LNCaP clone FGC (cell line): ENCODE measurements around the gene MT1G.

Source experiments
- DNase-seq: peaks from one replicate; pipeline ENCODE4 v3.0.0-alpha.2; 2011; ENCODE audit warnings: low read depth
- H3K4me3 ChIP-seq: 2 replicates; pipeline ENCODE4 v1.5.1; 2011; ENCODE audit warnings: mild to moderate bottlenecking, low read depth, low read length, control low read depth
- CTCF ChIP-seq: IDR thresholded peaks from 2 replicates; pipeline ENCODE4 v1.5.1; 2012; ENCODE audit warnings: mild to moderate bottlenecking; ENCODE audit not compliant: control insufficient read depth, insufficient read depth; ENCODE audit errors: extremely low read depth

The MT1G gene

GRCh38 chr16:56658327-56658875, 9.5 kb downstream of the MT1G start:
- H3K4me3 ChIP-seq = peak overlapping the region; percentile 54
- TF ChIP-seq CTCF = no peak
- DNase-seq = no peak

- H3K4me3 ChIP-seq = peak within 1 kb of the TSS; percentile 54
- DNase-seq = peak; percentile 45
- TF ChIP-seq CTCF = no peak
Observed at GRCh38 chr16:56657555-56658326, 10.1 kb downstream of the MT1G start, which contains the start of gene MT1F. Gene MT1F (plus strand): TSS chr16:56657959. CDS start chr16:56658059, 100 bp downstream.

GRCh38 chr16:56653218-56653617, 14.6 kb downstream of the MT1G start:
- no peak for DNase-seq
- no peak for TF ChIP-seq CTCF
- no peak overlapping the region for H3K4me3 ChIP-seq

GRCh38 chr16:56652600-56652999, 15.3 kb downstream of the MT1G start:
- no peak for DNase-seq
- no peak for TF ChIP-seq CTCF
- H3K4me3 ChIP-seq = no peak overlapping the region

- DNase-seq = no peak
- no peak within 1 kb of the TSS for H3K4me3 ChIP-seq
- no peak for TF ChIP-seq CTCF
Observed at GRCh38 chr16:56651586-56651985, 16.3 kb downstream of the MT1G start, which contains the start of gene MT1B. Gene MT1B (plus strand): TSS chr16:56651886. CDS start chr16:56651954, 68 bp downstream.

GRCh38 chr16:56649820-56650219, 18.0 kb downstream of the MT1G start:
- no peak for TF ChIP-seq CTCF
- DNase-seq = no peak
- no peak overlapping the region for H3K4me3 ChIP-seq

- DNase-seq = no peak
- H3K4me3 ChIP-seq = no peak overlapping the region
- no peak for TF ChIP-seq CTCF
Observed at GRCh38 chr16:56649271-56649670, 18.6 kb downstream of the MT1G start.
